ENCODE measurements around the gene SPOCK2.

Gene SPOCK2

GRCh38 chr10:72106896-72107295 is 18.5 kb upstream of the SPOCK2 start:
- TF ChIP-seq CTCF (IDR thresholded peaks at IDR 0.05; ENCODE audit: low read depth, low read length), result no peak
- no peak overlapping the region for H3K4me3 ChIP-seq (ENCODE audit: low read depth, low read length)

- TF ChIP-seq CTCF (IDR thresholded peaks at IDR 0.05; ENCODE audit: low read depth, low read length), result no peak
- H3K4me3 ChIP-seq (ENCODE audit: low read depth, low read length), result no peak overlapping the region
These were observed 18.0 kb upstream of the SPOCK2 start for GRCh38 chr10:72106154-72106849.

- no peak overlapping the region for H3K4me3 ChIP-seq (ENCODE audit: low read depth, low read length)
- no peak for TF ChIP-seq CTCF (IDR thresholded peaks at IDR 0.05; ENCODE audit: low read depth, low read length)
These were observed 17.4 kb upstream of the SPOCK2 start for GRCh38 chr10:72105710-72106109.

GRCh38 chr10:72105098-72105475 is 16.7 kb upstream of the SPOCK2 start:
- no peak overlapping the region for H3K4me3 ChIP-seq (ENCODE audit: low read depth, low read length)
- TF ChIP-seq CTCF (IDR thresholded peaks at IDR 0.05; ENCODE audit: low read depth, low read length), result no peak

- no peak for TF ChIP-seq CTCF (IDR thresholded peaks at IDR 0.05; ENCODE audit: low read depth, low read length)
- H3K4me3 ChIP-seq (ENCODE audit: low read depth, low read length), result no peak overlapping the region
These were observed 16.2 kb upstream of the SPOCK2 start for GRCh38 chr10:72104472-72105097.

- no peak overlapping the region for H3K4me3 ChIP-seq (ENCODE audit: low read depth, low read length)
- TF ChIP-seq CTCF (IDR thresholded peaks at IDR 0.05; ENCODE audit: low read depth, low read length), result no peak
These were observed 11.2 kb upstream of the SPOCK2 start for GRCh38 chr10:72099600-72099921.

GRCh38 chr10:72098836-72099599 is 10.7 kb upstream of the SPOCK2 start:
- H3K4me3 ChIP-seq (ENCODE audit: low read depth, low read length), result no peak overlapping the region
- TF ChIP-seq CTCF (IDR thresholded peaks at IDR 0.05; ENCODE audit: low read depth, low read length), result no peak

Data from WI38 (cell line).